Endodermal cell (in vitro differentiated cells): Measurements from ENCODE around the gene PTEN. TPM values are rescaled to one million over a fixed set of nuclear protein-coding genes. Genes with fewer than 3 reads are reported as not detected.
"Not testable (repeated sequence)": the region's sequence is repeated elsewhere in the genome, so short reads cannot be mapped to it uniquely, and the experiment has no call there.

Source experiments
- DNase-seq: peaks from one replicate; pipeline ENCODE4 v3.0.0-alpha.2; 2017
- H3K27ac ChIP-seq: 2 replicates; pipeline ENCODE4 v1.5.1; 2013; ENCODE audit warnings: mild to moderate bottlenecking, low read depth, low read length, moderate library complexity
- H3K27me3 ChIP-seq: 2 replicates; pipeline ENCODE4 v1.6.1; 2013; ENCODE audit warnings: mild to moderate bottlenecking, low read length, moderate library complexity; ENCODE audit not compliant: insufficient read depth, control insufficient read depth, poor library complexity, severe bottlenecking
- H3K36me3 ChIP-seq: 2 replicates; pipeline ENCODE4 v1.7.0; 2013; ENCODE audit warnings: mild to moderate bottlenecking, low read length, moderate library complexity; ENCODE audit not compliant: control insufficient read depth, insufficient read depth
- H3K4me1 ChIP-seq: one replicate; pipeline ENCODE4 v1.7.0; 2013; ENCODE audit warnings: low read length; ENCODE audit not compliant: control insufficient read depth, insufficient read depth
- H3K4me3 ChIP-seq: 2 replicates; pipeline ENCODE4 v1.5.1; 2013; ENCODE audit warnings: mild to moderate bottlenecking, low read length, moderate library complexity
- H3K9ac ChIP-seq: 2 replicates; pipeline ENCODE4 v1.6.1; 2013; ENCODE audit warnings: mild to moderate bottlenecking, low read length, moderate library complexity; ENCODE audit not compliant: poor library complexity, severe bottlenecking; ENCODE audit errors: extremely low read depth
- H3K9me3 ChIP-seq: 2 replicates; pipeline ENCODE4 v1.6.1; 2013; ENCODE audit warnings: mild to moderate bottlenecking, low read length, moderate library complexity; ENCODE audit not compliant: control insufficient read depth
- H3K27ac Mint-ChIP-seq: 2 replicates; pipeline ENCODE4 v1.8.0; 2020; ENCODE audit warnings: mixed read lengths
- H3K27me3 Mint-ChIP-seq: 2 replicates; pipeline ENCODE4 v1.8.0; 2021; ENCODE audit warnings: mild to moderate bottlenecking, mixed read lengths; ENCODE audit not compliant: insufficient read depth
- H3K36me3 Mint-ChIP-seq: 2 replicates; pipeline ENCODE4 v1.8.0; 2020; ENCODE audit warnings: low read depth, mixed read lengths
- H3K4me1 Mint-ChIP-seq: 2 replicates; pipeline ENCODE4 v1.8.0; 2020; ENCODE audit warnings: mixed read lengths
- H3K4me3 Mint-ChIP-seq: 2 replicates; pipeline ENCODE4 v1.8.0; 2020; ENCODE audit warnings: mild to moderate bottlenecking, moderate library complexity, mixed read lengths
- H3K9me3 Mint-ChIP-seq: 2 replicates; pipeline ENCODE4 v1.8.0; 2020; ENCODE audit warnings: mild to moderate bottlenecking, mixed read lengths
- WGBS, 2 experiments: methylation state at CpG; one replicate each; pipeline versions ENCODE4 v1.1.5 to v1.1.7; 2013; ENCODE audit warnings: missing lambda C conversion rate in 2 of 2, mixed read lengths in 1 of 2; ENCODE audit not compliant: insufficient coverage in 1 of 2, insufficient read length in 1 of 2; 5-methylcytosine and 5-hydroxymethylcytosine counted together
- total RNA-seq, 2 donors: library from RNA; stranded (reverse); fragmentation: NEBNext Ultra II Directional in 1 of 2; extraction: Animal tissue kit (Norgen Biotek cat#: 25700) in 1 of 2; gene quantifications; 2 replicates in 1 of 2; 3 replicates in 1 of 2; pipeline ENCODE4 v1.2.1, GENCODE V29; 2021
- TF ChIP-seq, protein P1 (sequence below): fragments of 200-600 bp; sonication (generic); conservative IDR thresholded peaks from 2 replicates; pipeline ENCODE4 v1.5.0; 2021; ENCODE audit warnings: antibody characterized with exemption, mild to moderate bottlenecking

Gene PTEN
- total RNA-seq, 2 donors from 2014 or later, result 41.7 to 45.0 TPM

DNA sequence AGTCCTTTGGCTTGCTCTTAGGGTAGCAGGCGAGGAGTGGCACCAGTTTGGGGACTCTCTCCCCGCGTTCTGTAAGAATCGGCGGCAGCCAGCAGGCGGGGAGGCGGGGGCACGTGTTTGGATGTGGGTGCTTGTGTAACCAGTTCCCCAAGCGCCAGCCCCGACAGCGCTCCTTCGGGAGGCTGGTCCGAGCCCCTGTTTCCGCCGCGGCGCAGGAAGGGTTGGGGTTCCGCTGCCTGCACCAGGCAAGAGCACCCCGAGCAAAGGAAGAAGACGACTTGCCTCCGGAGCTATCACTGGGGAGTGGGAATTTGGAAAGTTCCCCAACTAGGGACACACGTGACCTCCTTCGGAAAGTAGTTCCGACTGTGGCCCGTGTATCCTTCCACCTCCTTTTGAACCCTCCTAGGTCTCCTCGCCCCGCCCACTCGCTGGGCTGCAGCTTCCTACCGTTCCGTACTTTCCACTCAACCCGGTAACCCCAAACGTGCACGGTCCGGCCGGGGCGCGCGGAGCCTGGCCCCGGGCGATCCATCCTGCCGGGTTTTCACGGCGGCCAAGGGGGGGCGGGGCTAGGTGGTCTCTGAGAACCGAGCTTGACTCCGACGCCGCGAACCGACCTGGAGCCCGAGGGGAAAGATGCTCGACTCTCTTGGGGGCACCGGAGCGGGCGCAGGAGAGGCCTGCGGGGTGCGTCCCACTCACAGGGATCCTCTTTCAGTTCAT is 1.3 kb upstream of the PTEN start:
- no peaks in the 10 kb centered on the region for H3K36me3 Mint-ChIP-seq
- H3K4me3 Mint-ChIP-seq, result peak overlapping the region; percentile 90
- peak; percentile 98 for DNase-seq
- H3K27ac Mint-ChIP-seq, result peak overlapping the region; percentile 96
- H3K27me3 ChIP-seq, result no peaks in the 10 kb centered on the region
- H3K9me3 ChIP-seq, result no peaks in the 10 kb centered on the region
- WGBS, 2 experiments, result 1 to 7% methylated on average over 21 to 57 of the region's 57 CpGs
- no peaks in the 10 kb centered on the region for H3K36me3 ChIP-seq
- peak overlapping the region; percentile 98 for H3K4me3 ChIP-seq
- no peaks in the 10 kb centered on the region for H3K4me1 ChIP-seq
- H3K4me1 Mint-ChIP-seq, result peaks cover 22% of the 10 kb centered on the region
- H3K9me3 Mint-ChIP-seq, result no peaks in the 10 kb centered on the region
- peaks cover 5% of the 10 kb centered on the region for H3K27me3 Mint-ChIP-seq
- peak overlapping the region; percentile 88 for H3K9ac ChIP-seq
- TF ChIP-seq, protein P1, sequence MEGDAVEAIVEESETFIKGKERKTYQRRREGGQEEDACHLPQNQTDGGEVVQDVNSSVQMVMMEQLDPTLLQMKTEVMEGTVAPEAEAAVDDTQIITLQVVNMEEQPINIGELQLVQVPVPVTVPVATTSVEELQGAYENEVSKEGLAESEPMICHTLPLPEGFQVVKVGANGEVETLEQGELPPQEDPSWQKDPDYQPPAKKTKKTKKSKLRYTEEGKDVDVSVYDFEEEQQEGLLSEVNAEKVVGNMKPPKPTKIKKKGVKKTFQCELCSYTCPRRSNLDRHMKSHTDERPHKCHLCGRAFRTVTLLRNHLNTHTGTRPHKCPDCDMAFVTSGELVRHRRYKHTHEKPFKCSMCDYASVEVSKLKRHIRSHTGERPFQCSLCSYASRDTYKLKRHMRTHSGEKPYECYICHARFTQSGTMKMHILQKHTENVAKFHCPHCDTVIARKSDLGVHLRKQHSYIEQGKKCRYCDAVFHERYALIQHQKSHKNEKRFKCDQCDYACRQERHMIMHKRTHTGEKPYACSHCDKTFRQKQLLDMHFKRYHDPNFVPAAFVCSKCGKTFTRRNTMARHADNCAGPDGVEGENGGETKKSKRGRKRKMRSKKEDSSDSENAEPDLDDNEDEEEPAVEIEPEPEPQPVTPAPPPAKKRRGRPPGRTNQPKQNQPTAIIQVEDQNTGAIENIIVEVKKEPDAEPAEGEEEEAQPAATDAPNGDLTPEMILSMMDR, result no peak
- peak overlapping the region; percentile 90 for H3K27ac ChIP-seq

- H3K9me3 ChIP-seq, result no peaks in the 10 kb centered on the region
- H3K4me3 ChIP-seq, result peak overlapping the region; percentile 98
- H3K9me3 Mint-ChIP-seq, result no peaks in the 10 kb centered on the region
- H3K4me1 Mint-ChIP-seq, result peaks cover 26% of the 10 kb centered on the region
- peak overlapping the region; percentile 90 for H3K4me3 Mint-ChIP-seq
- TF ChIP-seq, protein P1, result no peak
- H3K9ac ChIP-seq, result peak overlapping the region; percentile 88
- H3K27me3 Mint-ChIP-seq, result peaks cover 5% of the 10 kb centered on the region
- no peaks in the 10 kb centered on the region for H3K27me3 ChIP-seq
- WGBS, 2 experiments, result 0% methylated on average over 13 to 21 of the region's 21 CpGs
- peak overlapping the region; percentile 90 for H3K27ac ChIP-seq
- H3K4me1 ChIP-seq, result peaks cover 3% of the 10 kb centered on the region
- no peaks in the 10 kb centered on the region for H3K36me3 Mint-ChIP-seq
- H3K36me3 ChIP-seq, result no peaks in the 10 kb centered on the region
- H3K27ac Mint-ChIP-seq, result peak overlapping the region; percentile 96
- no peak for DNase-seq
Observed at GRCh38 chr10:87862679-87863052, 759 bp upstream of the PTEN start.

DNA sequence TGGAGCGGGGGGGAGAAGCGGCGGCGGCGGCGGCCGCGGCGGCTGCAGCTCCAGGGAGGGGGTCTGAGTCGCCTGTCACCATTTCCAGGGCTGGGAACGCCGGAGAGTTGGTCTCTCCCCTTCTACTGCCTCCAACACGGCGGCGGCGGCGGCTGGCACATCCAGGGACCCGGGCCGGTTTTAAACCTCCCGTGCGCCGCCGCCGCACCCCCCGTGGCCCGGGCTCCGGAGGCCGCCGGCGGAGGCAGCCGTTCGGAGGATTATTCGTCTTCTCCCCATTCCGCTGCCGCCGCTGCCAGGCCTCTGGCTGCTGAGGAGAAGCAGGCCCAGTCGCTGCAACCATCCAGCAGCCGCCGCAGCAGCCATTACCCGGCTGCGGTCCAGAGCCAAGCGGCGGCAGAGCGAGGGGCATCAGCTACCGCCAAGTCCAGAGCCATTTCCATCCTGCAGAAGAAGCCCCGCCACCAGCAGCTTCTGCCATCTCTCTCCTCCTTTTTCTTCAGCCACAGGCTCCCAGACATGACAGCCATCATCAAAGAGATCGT is 598 bp downstream of the PTEN start:
- Histone ChIP-seq H3K4me3 (peak overlapping the region; percentile 95), H3K27ac (peak overlapping the region; percentile 90), H3K9ac (peak overlapping the region; percentile 88)
- not testable (repeated sequence) for H3K36me3 Mint-ChIP-seq, H3K9me3 Mint-ChIP-seq, H3K9me3 ChIP-seq, H3K4me1 ChIP-seq, H3K27me3 Mint-ChIP-seq, H3K36me3 ChIP-seq, H3K27me3 ChIP-seq
- H3K4me1 Mint-ChIP-seq, result peaks cover 36% of the 10 kb centered on the region
- peak; percentile 65 for DNase-seq
- H3K4me3 Mint-ChIP-seq, result peak overlapping the region; percentile 90
- 0% methylated on average over 1 to 47 of the region's 47 CpGs for WGBS, 2 experiments
- peak overlapping the region; percentile 86 for H3K27ac Mint-ChIP-seq
